GM12878 (cell line): ENCODE results near the gene LPGAT1. TPM values are rescaled to one million over a fixed set of nuclear protein-coding genes. Genes with fewer than 3 reads are reported as not detected.

ENCODE experiments used
- ATAC-seq: fragments of 200-7000 bp; cut with Tn5 transposase; 3 replicates; pipeline ENCODE4 v1.9.1; 2020; ENCODE audit warnings: mild to moderate bottlenecking, moderate library complexity
- BruUV-seq: library from RNA; stranded (reverse); fragments of 400-500 nt; replicated peaks from 2 replicates; lab custom pipeline; 2021; lab: Mats Ljungman, UMichigan
- CTCF ChIA-PET: fragments of 300-600 bp; sonication (Branson Sonifier 250); formaldehyde crosslinking; extraction: SDS; loops from one replicate; lab custom pipeline; 2021; ENCODE audit warnings: inconsistent platforms; lab: Yijun Ruan, JAX
- POLR2A ChIA-PET: fragments of 350-600 bp; formaldehyde crosslinking; extraction: SDS; loops from one replicate; lab custom pipeline; 2021; ENCODE audit warnings: inconsistent platforms; lab: Charles Lee
- RAD21 ChIA-PET: fragments of 300-600 bp; sonication (Branson Sonifier 250); formaldehyde crosslinking; loops from one replicate; lab custom pipeline; 2023; ENCODE audit warnings: antibody characterized with exemption; ENCODE audit not compliant: unreplicated experiment; lab: Charles Lee
- SMC1A ChIA-PET: fragments of 300-600 bp; sonication (Branson Sonifier 250); formaldehyde crosslinking; loops from one replicate; lab custom pipeline; 2023; ENCODE audit not compliant: unreplicated experiment, uncharacterized antibody; lab: Charles Lee
- DNase-seq: peaks from one replicate; pipeline ENCODE4 v3.0.0-alpha.2; 2011; ENCODE audit warnings: low read depth, low spot score
- FAIRE-seq: peaks from 3 replicates; lab custom pipeline; 2011; peaks lifted over from hg19 to GRCh38; lab: Jason Lieb, UNC
- H2AFZ ChIP-seq: 2 replicates; pipeline ENCODE4 v1.6.0; 2011; ENCODE audit warnings: low read depth, low read length, control low read depth; ENCODE audit not compliant: control insufficient read depth
- H3K27ac ChIP-seq: 2 replicates; pipeline ENCODE4 v1.5.1; 2011; ENCODE audit warnings: control low read depth; ENCODE audit not compliant: control insufficient read depth, insufficient read depth
- H3K27me3 ChIP-seq, 2 experiments: replicated peaks in 1 of 2; 2 replicates each; pipeline versions ENCODE4 v1.6.0 to v1.6.1; 2011; ENCODE audit warnings: low read length in 1 of 2; ENCODE audit not compliant: control insufficient read depth in 2 of 2, insufficient read depth in 2 of 2
- H3K36me3 ChIP-seq, 2 experiments: 2 replicates each; pipeline ENCODE4 v1.5.1; 2011; ENCODE audit warnings: low read length in 1 of 2; ENCODE audit not compliant: control insufficient read depth in 2 of 2, insufficient read depth in 2 of 2
- H3K4me1 ChIP-seq: 2 replicates; pipeline ENCODE4 v1.6.1; 2011; ENCODE audit warnings: mild to moderate bottlenecking, low read length, moderate library complexity, mixed read lengths; ENCODE audit not compliant: control insufficient read depth, insufficient read depth
- H3K4me2 ChIP-seq: 2 replicates; pipeline ENCODE4 v1.6.0; 2011; ENCODE audit warnings: control low read depth; ENCODE audit not compliant: control insufficient read depth, insufficient read depth
- H3K4me3 ChIP-seq: fragments of 200-600 bp; sonication (generic); 2 replicates; pipeline ENCODE4 v1.5.1; 2016
- H3K79me2 ChIP-seq: 2 replicates; pipeline ENCODE4 v1.6.0; 2011; ENCODE audit warnings: low read length; ENCODE audit not compliant: control insufficient read depth, insufficient read depth
- H3K9ac ChIP-seq: 2 replicates; pipeline ENCODE4 v1.8.0; 2011; ENCODE audit warnings: low read length, control low read depth, mixed read lengths; ENCODE audit not compliant: control insufficient read depth, insufficient read depth
- H3K9me3 ChIP-seq: replicated peaks from 3 replicates; pipeline ENCODE4 v1.5.1; 2011; ENCODE audit warnings: mild to moderate bottlenecking, low read length; ENCODE audit not compliant: control insufficient read depth, insufficient read depth
- H4K20me1 ChIP-seq: 2 replicates; pipeline ENCODE4 v1.6.0; 2011; ENCODE audit not compliant: control insufficient read depth, insufficient read depth
- BRCA1 ChIP-seq: IDR thresholded peaks from 2 replicates; pipeline ENCODE4 v1.6.1; 2011; ENCODE audit warnings: low read depth, low read length, improper control_type of control experiment
- EGR1 ChIP-seq, 2 experiments: IDR thresholded peaks; 1 replicate in 1 of 2; 2 replicates in 1 of 2; pipeline ENCODE4 v1.6.1; 2011 to 2012; ENCODE audit warnings: low read depth in 2 of 2, low read length in 2 of 2, borderline replicate concordance in 1 of 2, mild to moderate bottlenecking in 1 of 2, moderate library complexity in 1 of 2
- ESRRA ChIP-seq: IDR thresholded peaks from 2 replicates; pipeline ENCODE4 v1.6.1; 2012; ENCODE audit warnings: mild to moderate bottlenecking, low read length, improper control_type of control experiment
- EZH2 ChIP-seq: IDR thresholded peaks from 2 replicates; pipeline ENCODE4 v1.6.1; 2012; ENCODE audit warnings: low read depth, mild to moderate bottlenecking, control low read depth, inconsistent platforms, low read length, borderline replicate concordance; ENCODE audit not compliant: control insufficient read depth
- KLF5 ChIP-seq: fragments of 450-650 bp; IDR thresholded peaks from 2 replicates; pipeline ENCODE4 v1.6.1; 2014; ENCODE audit warnings: mild to moderate bottlenecking; ENCODE audit not compliant: partially characterized antibody
- MEF2A ChIP-seq: IDR thresholded peaks from 2 replicates; pipeline ENCODE4 v1.6.1; 2011; ENCODE audit warnings: low read depth, mild to moderate bottlenecking, low read length, moderate library complexity; ENCODE audit not compliant: insufficient read depth
- RUNX3 ChIP-seq: IDR thresholded peaks from 2 replicates; pipeline ENCODE4 v1.6.1; 2012; ENCODE audit warnings: low read length, inconsistent platforms
- SMARCA5 ChIP-seq: fragments of 450-650 bp; IDR thresholded peaks from 2 replicates; pipeline ENCODE4 v1.6.1; 2017; ENCODE audit warnings: mild to moderate bottlenecking
- SREBF2 ChIP-seq: IDR thresholded peaks from 2 replicates; pipeline ENCODE4 v1.6.1; 2012; ENCODE audit warnings: mild to moderate bottlenecking, low read length
- SUPT20H ChIP-seq: IDR thresholded peaks from 2 replicates; pipeline ENCODE4 v1.6.1; 2011; ENCODE audit warnings: low read depth, mild to moderate bottlenecking, low read length, moderate library complexity, borderline replicate concordance; ENCODE audit not compliant: control insufficient read depth
- WGBS: methylation state at CpG from one replicate; pipeline ENCODE4 v1.1.6; 2016; ENCODE audit warnings: low lambda C conversion rate; ENCODE audit not compliant: insufficient replicate concordance, insufficient coverage; ENCODE audit errors: missing lambda C conversion rate; 5-methylcytosine and 5-hydroxymethylcytosine counted together
- in situ Hi-C: fragments of 300-500 bp; cut with MboI; formaldehyde crosslinking; loops from 9 replicates; pipeline ENCODE4 v1.14.3; 2018; ENCODE audit warnings: mixed read lengths
- intact Hi-C: fragments of 100-400 bp; cut with micrococcal nuclease; formaldehyde crosslinking; loops from one replicate; pipeline ENCODE4 v1.14.2; 2022; ENCODE audit not compliant: unreplicated experiment
- polyA plus RNA-seq, 11 experiments: library from polyadenylated mRNA; depleted of rRNA in 4 of 11; unstranded in 6 of 11; stranded (reverse) in 5 of 11; fragments of >200 nt; fragmentation: Nextera tagmentation in 4 of 11; fragmentation: Illumina TruSeq in 1 of 11; extraction: Ambion mirVana in 4 of 11; extraction: Trizol in 1 of 11; gene quantifications; 1 replicate in 1 of 11; 2 replicates in 10 of 11; pipeline versions ENCODE4 v1.2.1 to v1.2.3, GENCODE V29; 2011 to 2016; ENCODE audit warnings: inconsistent platforms in 2 of 11, missing spikeins in 2 of 11, low read depth in 1 of 11
- total RNA-seq, 4 experiments: library from RNA; depleted of rRNA in 3 of 4; stranded (reverse); fragments of >200 nt in 3 of 4; fragmentation: Illumina TruSeq in 1 of 4; extraction: Trizol in 1 of 4; gene quantifications; 2 replicates each; pipeline versions ENCODE4 v1.2.1 to v1.2.3, GENCODE V29; 2013 to 2021
- TF ChIP-seq, protein P1 (sequence below): fragments of 450-650 bp; IDR thresholded peaks from 2 replicates; pipeline ENCODE4 v1.6.1; 2017; ENCODE audit warnings: low read depth, mild to moderate bottlenecking, moderate library complexity
- TF ChIP-seq, protein P2 (sequence below): fragments of 150-350 bp; IDR thresholded peaks from 2 replicates; pipeline ENCODE4 v1.6.1; 2014; ENCODE audit warnings: mild to moderate bottlenecking, low read depth, low read length

LPGAT1 gene
- total and polyA plus RNA-seq, 10 of the 15 experiments (the other 5 are each of a cell fraction or from before 2014, with no cell fraction given): 5.8 to 40.6 (median 19.2) TPM

DNA sequence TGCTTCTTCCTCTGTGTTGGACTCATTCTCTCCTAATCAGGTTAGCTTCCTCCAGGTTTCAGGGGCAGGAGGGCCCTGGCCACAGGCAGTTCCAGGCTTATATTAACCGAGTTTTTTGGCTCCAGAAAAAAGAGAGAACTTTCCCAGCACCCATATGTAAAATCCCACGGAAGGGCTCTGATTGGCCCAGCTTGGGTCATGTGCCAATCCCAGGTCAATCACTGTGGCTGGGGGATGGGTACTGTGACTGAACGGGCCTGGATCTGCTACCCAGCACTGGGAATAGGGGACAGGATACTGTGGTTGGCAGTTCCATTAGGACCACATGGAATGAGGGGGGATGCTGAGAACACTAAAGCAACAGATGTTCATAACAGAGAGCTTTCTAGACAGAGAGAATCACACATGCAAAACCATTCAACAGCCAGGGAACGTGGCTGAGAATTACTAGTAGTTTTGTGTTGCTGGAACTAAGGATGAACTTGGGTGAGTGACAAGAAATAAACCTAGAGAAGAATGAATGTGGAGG is 104.0 kb downstream of the LPGAT1 start:
- no peak overlapping the region for H2AFZ ChIP-seq
- RAD21 ChIA-PET: no interaction called here
- in situ Hi-C loops: no loop called here
- no TSS peak for BruUV-seq
- H3K9me3 ChIP-seq: no peaks in the 10 kb centered on the region
- no peak overlapping the region for H3K4me3 ChIP-seq
- H3K9ac ChIP-seq: no peak overlapping the region
- H3K27ac ChIP-seq: no peak overlapping the region
- H3K79me2 ChIP-seq: no peaks in the 10 kb centered on the region
- TF ChIP-seq EGR1 (IDR thresholded peaks at IDR 0.05; ENCODE audit: borderline replicate concordance in 1 of 2, low read depth in 2 of 2, low read length in 2 of 2): no peak
- no peak for TF ChIP-seq SMARCA5
- no peak for TF ChIP-seq RUNX3
- no peak for TF ChIP-seq ESRRA
- TF ChIP-seq, protein P1, sequence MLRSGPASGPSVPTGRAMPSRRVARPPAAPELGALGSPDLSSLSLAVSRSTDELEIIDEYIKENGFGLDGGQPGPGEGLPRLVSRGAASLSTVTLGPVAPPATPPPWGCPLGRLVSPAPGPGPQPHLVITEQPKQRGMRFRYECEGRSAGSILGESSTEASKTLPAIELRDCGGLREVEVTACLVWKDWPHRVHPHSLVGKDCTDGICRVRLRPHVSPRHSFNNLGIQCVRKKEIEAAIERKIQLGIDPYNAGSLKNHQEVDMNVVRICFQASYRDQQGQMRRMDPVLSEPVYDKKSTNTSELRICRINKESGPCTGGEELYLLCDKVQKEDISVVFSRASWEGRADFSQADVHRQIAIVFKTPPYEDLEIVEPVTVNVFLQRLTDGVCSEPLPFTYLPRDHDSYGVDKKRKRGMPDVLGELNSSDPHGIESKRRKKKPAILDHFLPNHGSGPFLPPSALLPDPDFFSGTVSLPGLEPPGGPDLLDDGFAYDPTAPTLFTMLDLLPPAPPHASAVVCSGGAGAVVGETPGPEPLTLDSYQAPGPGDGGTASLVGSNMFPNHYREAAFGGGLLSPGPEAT: no peak
- TF ChIP-seq KLF5: no peak
- no peak for TF ChIP-seq SREBF2
- TF ChIP-seq MEF2A: no peak
- no peak for TF ChIP-seq BRCA1
- TF ChIP-seq SUPT20H: no peak
- TF ChIP-seq, protein P2, sequence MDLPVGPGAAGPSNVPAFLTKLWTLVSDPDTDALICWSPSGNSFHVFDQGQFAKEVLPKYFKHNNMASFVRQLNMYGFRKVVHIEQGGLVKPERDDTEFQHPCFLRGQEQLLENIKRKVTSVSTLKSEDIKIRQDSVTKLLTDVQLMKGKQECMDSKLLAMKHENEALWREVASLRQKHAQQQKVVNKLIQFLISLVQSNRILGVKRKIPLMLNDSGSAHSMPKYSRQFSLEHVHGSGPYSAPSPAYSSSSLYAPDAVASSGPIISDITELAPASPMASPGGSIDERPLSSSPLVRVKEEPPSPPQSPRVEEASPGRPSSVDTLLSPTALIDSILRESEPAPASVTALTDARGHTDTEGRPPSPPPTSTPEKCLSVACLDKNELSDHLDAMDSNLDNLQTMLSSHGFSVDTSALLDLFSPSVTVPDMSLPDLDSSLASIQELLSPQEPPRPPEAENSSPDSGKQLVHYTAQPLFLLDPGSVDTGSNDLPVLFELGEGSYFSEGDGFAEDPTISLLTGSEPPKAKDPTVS: no peak
- TF ChIP-seq EZH2: no peak
- no peaks in the 10 kb centered on the region for H3K27me3 ChIP-seq
- DNase-seq (no peak), ATAC-seq (no peak), FAIRE-seq (no peak)
- POLR2A ChIA-PET: interaction anchor here (1.4 kb wide), 1 partner anchor 15 kb away, joined by 3 read pairs; no protein-coding TSS in a partner anchor
- no peaks in the 10 kb centered on the region; the same call in 1 of the 2 replicates for H3K4me1 ChIP-seq
- no peaks in the 10 kb centered on the region for H3K36me3 ChIP-seq
- no peak overlapping the region for H3K4me2 ChIP-seq
- SMC1A ChIA-PET: interaction anchor here (1.6 kb wide), 1 partner anchor 9 kb away, joined by 3 read pairs; no protein-coding TSS in a partner anchor
- H4K20me1 ChIP-seq: no peaks in the 10 kb centered on the region
- WGBS: 25% methylated on average over 4 of the region's 4 CpGs
- CTCF ChIA-PET: no interaction called here
- intact Hi-C loops: no loop called here
